ENCODE measurements around the gene ROCK2.
"Not testable (repeated sequence)": the region's sequence is repeated elsewhere in the genome, so short reads cannot be mapped to it uniquely, and the experiment has no call there.

Gene ROCK2

GRCh38 chr2:11196246-11196645, 148.2 kb downstream of the ROCK2 start:
- DNase-seq (ENCODE audit: insufficient read length, low spot score) (no peak), FAIRE-seq (no peak)

- DNase-seq (ENCODE audit: insufficient read length, low spot score) (no peak), FAIRE-seq (no peak)
These were observed 156.7 kb downstream of the ROCK2 start for GRCh38 chr2:11187731-11188130.

- peak; percentile 16 for FAIRE-seq
- DNase-seq (ENCODE audit: insufficient read length, low spot score), result no peak
These were observed 157.3 kb downstream of the ROCK2 start for GRCh38 chr2:11187083-11187619.

- DNase-seq (ENCODE audit: insufficient read length, low spot score) (no peak), FAIRE-seq (no peak)
These were observed 158.3 kb downstream of the ROCK2 start for GRCh38 chr2:11186145-11186544.

- FAIRE-seq, result no peak
- no peak for DNase-seq (ENCODE audit: insufficient read length, low spot score)
These were observed 161.5 kb downstream of the ROCK2 start for GRCh38 chr2:11182951-11183350.

- no peak for FAIRE-seq
These were observed 163.8 kb downstream of the ROCK2 start for GRCh38 chr2:11180653-11181052.

GRCh38 chr2:11179899-11180298, 164.5 kb downstream of the ROCK2 start:
- FAIRE-seq (peak; percentile 38), DNase-seq (ENCODE audit: insufficient read length, low spot score) (no peak)

More at GRCh38 chr2:11180653-11181052, 163.8 kb downstream of the ROCK2 start:
- DNase-seq (ENCODE audit: insufficient read length, low spot score), result no peak

GRCh38 chr2:11179196-11179595, 165.2 kb downstream of the ROCK2 start:
- DNase-seq (ENCODE audit: insufficient read length, low spot score), result no peak
- FAIRE-seq, result no peak

- no peak for DNase-seq (ENCODE audit: insufficient read length, low spot score)
- FAIRE-seq, result no peak
These were observed 166.4 kb downstream of the ROCK2 start for GRCh38 chr2:11177871-11178690.

GRCh38 chr2:11175293-11175795, 169.1 kb downstream of the ROCK2 start:
- no peak for FAIRE-seq
- peak; percentile 41 for DNase-seq (ENCODE audit: insufficient read length, low spot score)

GRCh38 chr2:11174222-11174621, 170.2 kb downstream of the ROCK2 start:
- no peak for FAIRE-seq

GRCh38 chr2:11169333-11169732, 175.1 kb downstream of the ROCK2 start:
- DNase-seq (ENCODE audit: insufficient read length, low spot score) (no peak), FAIRE-seq (no peak)

More at GRCh38 chr2:11174222-11174621, 170.2 kb downstream of the ROCK2 start:
- no peak for DNase-seq (ENCODE audit: insufficient read length, low spot score)

GRCh38 chr2:11168488-11168887, 175.9 kb downstream of the ROCK2 start:
- no peak for FAIRE-seq

GRCh38 chr2:11166476-11166875, 178.0 kb downstream of the ROCK2 start:
- FAIRE-seq, result no peak

More at GRCh38 chr2:11168488-11168887, 175.9 kb downstream of the ROCK2 start:
- no peak for DNase-seq (ENCODE audit: insufficient read length, low spot score)

GRCh38 chr2:11165046-11165445, 179.4 kb downstream of the ROCK2 start:
- DNase-seq (ENCODE audit: insufficient read length, low spot score); FAIRE-seq: not testable (repeated sequence)

More at GRCh38 chr2:11166476-11166875, 178.0 kb downstream of the ROCK2 start:
- no peak for DNase-seq (ENCODE audit: insufficient read length, low spot score)

GRCh38 chr2:11163439-11164317, 180.8 kb downstream of the ROCK2 start:
- FAIRE-seq (no peak), DNase-seq (ENCODE audit: insufficient read length, low spot score) (no peak)

- no peak for DNase-seq (ENCODE audit: insufficient read length, low spot score)
- no peak for FAIRE-seq
These were observed 182.7 kb downstream of the ROCK2 start for GRCh38 chr2:11161747-11162146.

GRCh38 chr2:11160731-11161455, 183.5 kb downstream of the ROCK2 start:
- FAIRE-seq, result no peak
- no peak for DNase-seq (ENCODE audit: insufficient read length, low spot score)

- no peak for DNase-seq (ENCODE audit: insufficient read length, low spot score)
- no peak for FAIRE-seq
These were observed 184.2 kb downstream of the ROCK2 start for GRCh38 chr2:11160256-11160655.

GRCh38 chr2:11159574-11160170, 184.8 kb downstream of the ROCK2 start:
- DNase-seq (ENCODE audit: insufficient read length, low spot score) (no peak), FAIRE-seq (no peak)

Measured in HTR-8/SVneo (cell line).